ENCODE measurements around the gene KCTD16.

Gene KCTD16

DNA sequence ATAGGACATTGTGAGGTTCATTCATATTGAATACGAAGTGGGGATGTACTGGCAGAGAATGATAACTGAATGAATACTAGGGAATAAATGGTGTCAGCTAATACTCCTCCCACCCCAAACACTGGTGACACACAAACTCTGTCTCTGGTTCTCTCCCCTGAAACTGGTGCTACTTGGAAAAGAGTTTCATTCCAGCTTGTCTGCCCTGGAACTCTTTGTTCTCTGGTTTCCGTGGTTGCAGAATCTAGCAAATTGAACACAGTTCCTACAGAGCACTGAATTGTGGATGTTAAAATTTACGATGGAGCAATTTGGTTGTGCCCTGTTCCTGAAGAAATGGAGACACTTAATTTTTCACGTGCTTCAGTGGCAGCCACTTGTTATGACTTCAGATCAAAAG, 181.7 kb downstream of the KCTD16 start:
- no peak for DNase-seq

DNA sequence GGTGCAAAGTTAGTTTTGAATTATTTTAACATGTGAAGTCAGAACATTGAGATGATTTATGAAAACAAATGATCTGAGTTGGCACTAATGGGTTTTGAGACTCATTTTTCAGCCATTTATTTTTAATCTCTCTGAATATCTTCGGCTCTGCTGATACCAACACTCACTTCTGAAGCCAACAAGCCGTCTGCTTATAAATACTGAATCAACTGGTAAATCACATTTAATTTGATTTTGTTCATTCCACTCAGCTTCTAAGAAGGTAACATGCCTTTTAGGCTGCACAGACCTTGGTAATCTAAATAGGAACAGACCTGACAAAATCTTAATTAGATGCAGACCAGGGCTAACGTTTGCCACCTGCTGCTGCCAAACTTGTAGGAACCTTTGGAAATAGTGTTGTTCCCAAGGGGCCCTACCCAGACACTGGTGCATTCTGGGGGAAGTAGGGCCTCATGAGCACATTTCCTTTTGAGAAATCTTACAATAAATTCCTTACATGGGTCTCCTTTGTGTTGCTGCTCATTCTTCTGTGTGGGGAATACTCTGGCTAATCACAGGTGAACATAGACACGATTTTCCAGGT, 182.2 kb downstream of the KCTD16 start:
- no peak for DNase-seq

GRCh38 chr5:144356489-144356888, 185.8 kb downstream of the KCTD16 start:
- DNase-seq = no peak

DNA sequence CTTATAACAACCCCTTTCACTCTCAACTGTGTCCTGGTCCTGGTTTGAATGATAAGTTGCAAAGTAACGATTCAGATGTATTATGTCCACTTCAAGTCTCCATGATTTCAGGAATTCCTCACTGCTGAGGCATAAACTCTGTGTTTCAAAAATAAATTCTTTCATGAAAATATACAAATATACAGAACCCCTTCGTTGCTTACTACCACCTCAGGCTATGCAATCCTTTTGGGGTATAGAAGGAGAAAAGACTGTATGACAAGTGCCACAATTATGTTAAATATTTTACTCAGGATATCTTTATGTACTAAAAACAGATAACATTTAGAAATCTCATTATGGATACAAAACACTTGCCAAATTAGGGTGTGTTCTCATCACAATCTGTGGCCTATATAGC, 190.7 kb downstream of the KCTD16 start:
- DNase-seq = no peak

DNA sequence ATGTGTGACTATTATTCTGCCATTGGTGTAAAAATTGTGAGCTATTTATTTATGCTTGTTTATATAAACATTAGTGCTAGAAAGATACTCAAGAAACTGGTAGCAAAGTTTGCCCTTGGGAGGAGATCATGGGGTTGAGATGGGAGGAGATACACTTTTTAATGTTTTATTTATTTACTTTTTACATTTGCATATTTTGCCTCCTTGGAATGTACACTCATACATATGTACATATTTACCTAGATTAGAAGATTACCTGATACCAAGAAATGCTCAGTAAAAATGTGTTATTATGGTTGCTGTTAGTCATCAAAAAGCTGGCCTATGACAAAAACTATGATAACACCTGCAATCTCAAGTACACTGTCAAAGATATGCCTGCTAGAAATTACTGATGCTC, 195.2 kb downstream of the KCTD16 start:
- no peak for DNase-seq

GRCh38 chr5:144367991-144368390, 197.3 kb downstream of the KCTD16 start:
- no peak for DNase-seq

DNA sequence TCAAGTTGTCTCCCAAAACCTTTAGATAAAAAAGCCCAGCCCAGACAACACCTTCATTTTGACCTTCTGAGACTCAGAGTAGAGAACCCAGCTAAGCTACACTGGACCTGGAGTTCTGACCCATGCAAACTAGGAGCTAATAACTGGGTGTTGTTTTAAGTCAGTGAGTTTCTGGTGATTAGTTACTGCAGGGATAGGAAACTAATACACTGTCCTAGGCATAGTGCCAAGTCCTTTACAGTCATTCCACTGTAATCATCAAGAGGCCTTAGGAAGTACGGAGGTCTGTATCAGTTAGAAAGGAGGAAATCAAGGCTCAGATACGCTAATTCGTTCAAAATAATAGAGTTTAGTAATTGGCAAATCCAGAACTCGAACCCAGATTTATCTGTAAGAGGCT, 197.9 kb downstream of the KCTD16 start:
- no peak for DNase-seq

GRCh38 chr5:144369006-144369405, 198.3 kb downstream of the KCTD16 start:
- no peak for DNase-seq

DNA sequence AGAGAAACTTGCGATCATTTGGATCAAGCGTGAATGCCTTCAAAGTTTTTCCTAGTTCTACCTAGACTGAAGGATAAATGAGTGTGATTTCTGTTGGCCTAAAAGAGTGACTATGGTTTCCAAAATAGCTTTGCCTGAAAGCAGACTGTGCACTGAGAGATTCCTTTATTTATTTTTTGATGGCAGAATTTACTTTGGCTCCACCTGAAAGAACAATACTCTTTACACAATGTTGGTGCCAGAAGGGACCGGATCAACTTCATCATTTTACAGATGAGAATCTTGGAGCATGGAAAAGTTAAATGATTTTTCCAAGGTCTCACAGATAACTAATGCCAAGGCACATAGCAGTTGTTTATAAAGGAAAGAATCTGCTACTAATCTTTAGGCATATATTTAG, 199.6 kb downstream of the KCTD16 start:
- DNase-seq = no peak

DNA sequence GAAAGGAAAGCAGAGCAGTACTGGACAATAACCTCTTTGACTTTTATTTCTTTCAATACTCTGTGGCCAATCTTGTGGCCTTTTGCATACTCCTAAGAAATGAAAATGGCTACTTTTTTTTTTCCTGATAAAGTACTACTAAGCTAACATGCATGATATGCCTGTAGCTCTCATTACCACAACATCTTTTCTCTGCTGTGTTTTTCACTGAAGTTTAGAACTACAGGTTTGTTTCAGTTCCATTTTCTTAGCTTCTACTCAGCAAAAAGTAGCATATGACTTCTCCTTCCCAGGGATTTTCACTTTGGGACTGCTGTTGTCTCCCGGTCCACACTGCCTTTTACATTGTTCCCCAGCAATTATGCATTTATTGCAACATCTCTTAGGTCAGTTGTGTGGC, 204.0 kb downstream of the KCTD16 start:
- no peak for DNase-seq

- DNase-seq = no peak
These were observed 206.5 kb downstream of the KCTD16 start for GRCh38 chr5:144377207-144377606.

- DNase-seq = no peak
These were observed 208.0 kb downstream of the KCTD16 start for GRCh38 chr5:144378681-144379080.

- no peak for DNase-seq
These were observed 214.9 kb downstream of the KCTD16 start for GRCh38 chr5:144385597-144385996.

DNA sequence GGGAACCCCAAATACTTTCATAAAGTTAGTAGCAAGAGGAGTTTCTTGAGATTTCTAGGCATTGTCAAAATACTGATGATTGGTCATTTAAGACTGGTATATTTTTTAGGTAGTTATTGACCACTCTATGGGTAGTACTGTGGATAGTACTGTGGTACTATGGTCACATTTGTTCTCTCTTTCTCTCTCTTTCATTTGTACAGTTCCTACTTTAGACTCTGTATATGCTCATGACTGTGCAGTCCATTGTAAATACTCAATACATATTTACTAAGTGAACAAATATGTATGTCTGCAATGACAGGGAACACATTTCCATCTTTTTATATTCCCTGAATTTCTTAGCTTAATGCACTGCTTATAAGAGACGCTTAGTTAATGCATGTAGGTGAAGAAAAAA, 215.6 kb downstream of the KCTD16 start:
- no peak for DNase-seq

- no peak for DNase-seq
These were observed 219.5 kb downstream of the KCTD16 start for GRCh38 chr5:144390133-144390532.

DNA sequence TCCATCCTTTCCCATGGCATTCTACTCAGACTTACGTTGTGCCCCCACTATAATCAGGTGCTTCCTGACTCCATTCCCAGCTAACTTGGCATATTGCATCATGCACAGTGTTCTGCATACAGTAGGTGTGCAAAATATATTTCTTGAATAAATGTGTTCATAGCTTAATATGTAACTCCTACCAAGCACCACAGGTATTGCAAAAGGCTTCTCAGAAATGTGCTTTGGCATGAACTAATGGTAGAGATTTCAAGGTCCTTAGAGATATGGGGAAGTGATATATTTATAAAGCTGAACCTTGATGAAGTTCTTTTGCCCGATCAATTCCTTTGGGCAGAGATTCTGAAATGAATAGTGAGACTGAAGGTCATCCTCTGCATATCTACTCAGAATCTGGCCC, 220.4 kb downstream of the KCTD16 start:
- DNase-seq = no peak

DNA sequence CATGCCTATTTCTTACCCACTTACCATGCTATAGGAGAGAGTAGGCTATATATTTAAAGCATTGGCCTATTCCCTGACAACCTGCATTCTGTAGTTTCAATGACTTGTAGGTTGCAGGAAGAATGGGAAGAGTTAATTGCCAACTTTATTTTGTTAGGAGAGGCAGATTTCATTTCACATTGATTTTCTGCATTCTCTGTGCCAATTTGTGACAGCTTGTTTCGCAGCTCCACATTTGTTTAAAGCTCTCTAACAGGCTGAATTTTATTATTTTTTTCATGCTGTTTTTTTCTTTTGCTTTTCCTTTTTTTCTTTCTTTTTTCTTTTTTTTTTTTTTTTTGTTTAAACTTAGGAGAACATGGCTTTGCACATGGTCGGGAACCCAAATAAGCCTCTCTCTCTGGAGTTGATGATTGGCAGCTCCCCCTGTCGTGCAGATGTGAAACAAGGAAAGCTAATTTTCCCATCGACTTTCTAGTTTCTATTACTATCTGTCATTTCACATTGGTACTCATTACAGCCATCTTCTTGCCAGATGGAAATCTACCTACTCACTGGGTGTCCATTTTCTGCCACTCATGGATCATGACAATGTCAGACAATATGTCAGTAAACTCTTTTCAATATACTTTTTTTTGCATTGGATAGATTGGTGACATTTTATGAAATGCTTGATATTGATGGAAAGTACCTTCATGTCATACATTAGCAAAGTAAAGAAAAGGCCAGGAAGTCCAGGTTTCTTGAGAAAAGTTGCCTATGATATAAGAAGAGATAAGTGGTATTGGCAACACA, 223.2 kb downstream of the KCTD16 start:
- no peak for DNase-seq

- DNase-seq = no peak
These were observed 225.0 kb downstream of the KCTD16 start for GRCh38 chr5:144395704-144396103.

- DNase-seq = no peak
These were observed 232.4 kb downstream of the KCTD16 start for GRCh38 chr5:144403058-144403457.

- DNase-seq = no peak
These were observed 233.2 kb downstream of the KCTD16 start for GRCh38 chr5:144403817-144404420.

- DNase-seq = no peak
These were observed 234.0 kb downstream of the KCTD16 start for GRCh38 chr5:144404672-144405071.

DNA sequence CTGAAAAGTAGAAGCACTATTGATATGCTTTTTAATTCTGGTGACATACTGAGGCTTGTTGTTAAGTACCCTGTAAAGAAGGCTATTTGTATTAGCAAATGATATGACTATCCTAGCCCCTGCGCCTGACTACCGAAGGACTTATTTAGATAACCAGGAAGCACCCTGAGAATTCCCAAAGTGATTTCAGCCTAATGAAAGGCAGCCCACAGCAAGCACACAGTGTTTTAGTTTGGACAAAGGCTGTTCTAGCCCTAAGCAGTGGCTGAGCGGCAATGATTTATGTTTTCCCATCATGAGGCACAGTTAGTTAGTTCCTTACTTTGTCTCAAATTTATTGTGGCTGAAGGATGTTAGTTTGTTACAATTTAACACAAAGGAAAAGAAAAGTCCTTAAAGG, 235.3 kb downstream of the KCTD16 start:
- DNase-seq = no peak

DNA sequence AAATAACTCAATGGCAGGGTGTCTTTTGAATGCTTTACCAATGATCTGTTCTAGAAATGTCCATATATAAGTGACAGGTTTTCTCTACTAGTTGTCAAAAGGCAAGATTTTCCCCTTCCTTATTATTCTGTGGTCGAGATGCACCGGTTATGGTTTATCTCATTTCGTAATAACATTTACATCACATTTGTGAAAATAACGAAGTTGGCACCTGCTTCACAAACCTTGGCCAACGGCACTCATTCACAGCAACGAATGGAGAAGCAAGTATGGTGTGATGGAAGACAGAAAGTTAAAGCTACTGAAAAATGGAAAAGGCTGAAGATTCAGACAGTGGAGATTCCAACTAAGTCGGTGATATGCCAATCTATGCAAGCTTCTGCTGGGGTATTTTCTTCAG, 235.8 kb downstream of the KCTD16 start:
- no peak for DNase-seq

- no peak for DNase-seq
These were observed 243.7 kb downstream of the KCTD16 start for GRCh38 chr5:144414202-144415029.

All from activated T-cell treated with anti-CD3 and anti-CD28 coated beads for 4 hours (primary cell).